GM18508 (cell line): Measurements from ENCODE around the gene KLF2.
"Not testable (repeated sequence)": the region's sequence is repeated elsewhere in the genome, so short reads cannot be mapped to it uniquely, and the experiment has no call there.

Source experiments
- ATAC-seq: cut with Tn5 transposase; IDR thresholded peaks from one replicate; pipeline ENCODE4 v1.9.1; 2021; ENCODE audit warnings: moderate number of reproducible peaks; ENCODE audit not compliant: insufficient read depth, unreplicated experiment

The KLF2 gene

DNA sequence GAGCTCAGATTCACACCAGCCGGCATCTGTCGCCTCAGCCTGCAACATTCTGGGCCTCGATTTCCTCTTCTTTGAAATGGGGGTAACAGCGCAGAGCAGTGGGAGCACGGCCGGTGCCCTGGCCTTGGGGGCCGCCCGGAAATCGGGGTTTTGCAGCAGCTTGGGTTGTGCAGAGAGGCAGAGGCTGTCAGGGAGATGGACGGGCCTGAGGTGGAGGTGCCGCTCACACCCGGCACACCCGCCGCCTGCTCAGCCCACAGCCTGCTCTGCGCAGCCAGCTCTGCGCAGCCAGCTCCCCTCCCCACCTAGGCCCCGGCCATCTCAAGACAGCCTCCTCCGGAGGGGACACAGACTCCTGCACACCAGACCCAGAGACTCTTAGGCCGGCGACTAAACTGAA lies 10.6 kb downstream of the KLF2 start:
- no peak for ATAC-seq

DNA sequence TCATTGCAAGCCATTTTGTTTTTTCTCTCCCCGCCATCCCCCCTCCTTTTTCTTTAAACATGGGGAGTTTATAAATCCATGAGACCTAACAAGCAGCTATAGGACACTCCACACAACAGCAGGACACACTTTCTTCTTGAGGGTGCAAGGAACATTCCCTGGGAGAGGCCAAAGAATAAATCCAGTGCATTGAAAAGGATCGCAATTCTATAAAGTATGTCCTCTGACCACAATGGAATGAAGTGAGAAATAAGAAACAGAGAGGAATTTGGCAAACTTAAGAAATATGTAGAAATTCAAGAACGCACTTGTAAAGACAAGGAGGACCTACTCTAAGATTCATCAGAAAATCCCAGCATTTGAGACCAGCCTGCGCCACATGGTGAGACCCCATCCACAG lies 11.9 kb downstream of the KLF2 start:
- ATAC-seq = no peak

DNA sequence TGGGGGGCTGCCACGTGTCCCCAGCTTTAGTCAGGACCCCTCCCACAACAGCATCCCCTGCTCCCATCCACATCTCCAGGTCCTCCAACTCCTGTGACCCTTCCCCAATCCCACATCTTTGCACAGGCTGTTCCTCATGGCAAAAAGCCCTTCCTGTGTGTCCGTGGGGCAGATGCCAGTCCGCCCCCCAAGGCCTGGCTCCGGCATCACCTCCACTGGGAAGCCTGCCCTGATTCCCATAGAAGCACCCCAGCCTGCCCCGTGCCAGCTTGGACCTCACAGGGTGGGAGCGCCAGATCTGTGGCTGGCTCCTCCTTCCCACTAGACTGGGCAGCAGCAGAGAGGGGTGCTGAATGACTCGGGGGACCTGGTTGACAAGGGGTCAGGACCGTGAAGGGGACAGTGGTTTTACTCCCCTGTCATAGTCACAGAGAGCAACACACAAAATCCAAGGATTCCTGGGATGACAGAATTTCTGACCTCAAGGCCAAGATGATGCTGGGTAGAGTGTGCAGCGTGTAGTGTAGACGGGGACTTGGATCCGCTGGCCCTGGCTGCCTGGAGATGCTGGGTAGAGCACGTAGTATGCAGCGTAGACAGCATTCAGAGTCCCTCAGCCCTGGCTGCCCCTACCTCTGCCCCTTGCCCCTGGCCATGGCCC lies 13.3 kb downstream of the KLF2 start:
- no peak for ATAC-seq

DNA sequence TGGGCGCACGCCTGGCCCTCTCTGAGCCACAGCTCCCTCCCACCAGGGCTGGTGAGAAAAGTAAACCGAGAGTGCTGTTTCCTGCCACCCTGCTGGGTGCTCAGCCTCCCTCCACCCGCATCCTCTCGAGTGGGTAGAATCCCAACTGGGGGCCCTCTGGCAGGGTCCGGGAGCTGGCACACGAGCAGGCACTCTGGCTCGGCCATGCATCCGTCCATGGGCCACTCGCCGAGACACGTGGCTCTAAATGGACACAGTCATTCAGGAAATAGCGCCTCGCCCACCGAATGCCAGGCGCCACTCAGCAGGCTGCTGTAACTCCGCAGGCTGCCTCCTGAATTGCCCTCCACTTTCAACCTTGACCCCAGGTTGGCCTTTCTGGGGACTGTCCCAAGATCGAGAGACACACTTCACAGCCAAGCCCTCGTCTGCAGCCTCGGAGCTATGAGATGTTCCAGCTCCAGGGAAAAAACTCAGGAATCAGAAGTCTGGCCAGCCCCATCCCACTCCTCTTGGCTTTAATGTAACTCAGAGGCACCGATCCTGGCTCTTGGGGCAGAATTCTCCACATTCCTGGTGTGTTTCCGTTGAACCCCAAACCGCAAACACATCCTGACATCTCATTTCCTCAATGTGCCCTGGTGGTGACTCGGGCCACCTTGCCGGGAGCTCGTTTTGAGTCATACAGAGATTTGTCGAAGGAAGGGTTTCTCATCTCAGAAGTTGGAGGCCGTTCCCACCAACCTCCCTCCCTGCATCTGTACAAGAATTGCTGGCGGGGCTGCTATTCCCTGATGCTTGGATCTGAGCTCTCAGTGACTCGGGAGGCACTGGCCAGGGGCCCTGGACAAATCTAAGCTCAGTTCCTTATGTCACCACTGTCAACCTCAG lies 14.1 kb downstream of the KLF2 start:
- ATAC-seq = no peak

DNA sequence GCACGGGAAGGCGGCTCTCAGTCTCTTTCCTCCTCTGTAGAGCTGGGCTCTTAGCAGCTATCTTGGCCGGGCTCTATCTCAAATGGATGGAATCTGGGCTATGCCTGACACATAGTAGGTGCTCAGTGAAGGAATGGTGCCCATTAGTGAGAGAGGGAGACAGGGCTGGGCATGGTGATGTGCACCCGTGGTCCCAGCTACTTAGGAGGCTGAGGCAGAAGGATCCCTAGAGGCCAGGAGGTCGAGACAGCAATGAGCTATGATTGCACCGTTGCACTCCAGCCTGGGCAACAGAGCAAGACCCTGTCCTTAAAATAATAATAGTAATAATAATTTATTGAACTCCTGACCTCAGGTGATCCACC lies 14.7 kb downstream of the KLF2 start:
- no peak for ATAC-seq

DNA sequence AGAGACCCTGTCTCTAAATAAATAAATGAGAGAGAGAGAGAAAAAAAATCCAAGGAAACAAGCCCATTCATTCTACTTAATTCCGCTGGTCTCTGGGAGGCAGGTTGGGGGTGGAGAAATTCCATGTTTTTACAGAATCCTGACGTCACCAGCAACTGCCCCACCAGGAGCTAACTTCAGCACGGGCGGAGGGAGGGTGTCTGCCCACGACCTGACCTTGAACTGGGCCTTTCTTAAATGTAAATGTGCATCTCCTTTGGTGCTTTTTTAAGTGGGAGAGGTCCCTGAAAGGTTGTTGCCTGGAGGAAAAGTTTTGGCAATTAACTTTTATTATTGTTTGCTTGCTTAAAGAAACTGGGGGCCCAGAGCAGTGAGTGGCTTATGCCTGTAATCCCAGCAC lies 15.5 kb downstream of the KLF2 start:
- no peak for ATAC-seq

DNA sequence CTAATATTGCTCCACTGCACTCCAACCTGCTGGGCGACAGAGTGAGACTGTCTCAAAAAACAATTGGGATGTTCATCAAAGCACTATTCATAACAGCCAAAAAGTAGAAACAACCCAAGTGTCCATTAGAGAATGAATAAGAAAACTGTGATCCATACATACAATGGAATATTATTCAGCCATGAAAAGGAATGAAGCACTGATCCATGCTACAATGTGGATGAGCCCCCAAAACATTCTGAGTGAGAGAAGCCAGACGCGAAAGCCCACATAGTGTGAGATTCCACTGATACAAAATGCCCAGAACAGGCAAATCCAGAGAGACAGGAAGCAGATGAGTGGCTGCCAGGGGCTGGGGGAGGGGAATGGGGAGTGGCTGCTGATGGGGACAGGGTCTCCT lies 16.0 kb downstream of the KLF2 start:
- no peak for ATAC-seq

DNA sequence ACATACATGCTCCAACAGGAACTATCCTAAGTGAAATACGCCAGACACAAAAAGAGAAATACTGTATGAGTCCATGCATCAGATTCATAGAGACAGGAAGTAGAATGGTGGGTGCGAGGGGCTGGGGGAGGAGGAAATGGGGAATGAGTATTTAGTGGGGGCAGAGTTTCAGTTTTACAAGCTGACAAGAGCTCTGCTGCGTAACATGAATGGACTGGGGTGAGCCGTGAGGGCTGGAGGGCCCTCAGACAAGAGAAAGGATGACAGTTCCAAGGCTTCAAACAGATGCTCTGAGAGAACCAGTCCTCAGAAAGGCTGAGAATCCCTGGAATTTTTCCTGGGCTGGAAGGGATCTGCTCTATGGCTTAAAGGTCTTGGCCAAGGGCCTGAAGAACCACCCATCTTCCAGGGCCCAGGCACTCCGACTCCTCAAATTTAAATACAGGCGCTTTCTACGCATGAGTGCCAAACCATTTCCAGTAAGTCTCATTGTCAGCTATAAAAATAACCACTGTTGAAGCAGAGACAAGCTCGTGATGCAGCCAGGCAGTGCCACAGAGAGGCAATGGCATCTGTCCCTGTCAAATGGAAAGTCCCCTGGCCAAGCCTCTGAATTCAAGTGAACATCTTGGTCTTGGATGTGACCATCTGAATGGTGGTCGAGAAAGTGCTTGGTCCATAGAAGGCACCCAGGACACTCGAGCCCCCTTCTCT lies 17.5 kb downstream of the KLF2 start:
- ATAC-seq = no peak

DNA sequence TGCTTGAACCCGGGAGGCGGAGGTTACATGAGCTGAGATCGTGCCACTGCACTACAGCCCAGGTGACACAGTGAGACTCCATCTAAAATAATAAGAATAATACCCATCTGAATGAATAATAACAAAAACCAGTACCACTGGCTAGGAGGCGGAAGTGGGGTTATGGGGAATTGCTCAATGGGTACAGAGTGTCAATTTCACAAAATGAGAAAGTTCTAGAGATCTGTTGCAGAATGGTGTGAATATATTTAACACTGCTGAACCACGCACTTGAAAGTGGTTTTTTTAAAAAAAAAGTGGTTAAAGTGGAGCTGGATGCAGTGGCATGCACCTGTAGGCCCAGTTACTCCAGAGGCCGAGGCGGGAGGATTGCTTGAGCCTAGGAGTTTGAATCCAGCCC lies 18.5 kb downstream of the KLF2 start:
- no peak for ATAC-seq

DNA sequence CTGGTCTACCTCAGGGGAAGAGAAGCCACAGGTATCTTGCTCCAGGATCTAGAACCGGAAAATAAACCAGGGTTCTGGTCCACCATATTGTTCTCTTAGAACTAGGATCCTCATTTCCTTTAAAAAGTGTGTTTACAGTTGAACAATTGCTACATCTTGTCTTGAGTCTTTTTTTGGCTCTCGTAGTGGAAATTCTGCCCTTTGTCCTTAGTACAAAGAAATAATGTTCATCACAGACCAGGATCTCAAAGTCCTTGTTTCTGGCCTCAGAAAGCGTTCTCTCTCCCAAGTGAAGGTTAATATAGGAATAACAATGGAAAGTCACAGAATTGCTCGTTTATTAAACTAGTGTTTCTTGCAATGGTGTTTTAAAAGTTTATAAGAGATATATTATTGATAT lies 20.8 kb downstream of the KLF2 start:
- ATAC-seq = no peak

DNA sequence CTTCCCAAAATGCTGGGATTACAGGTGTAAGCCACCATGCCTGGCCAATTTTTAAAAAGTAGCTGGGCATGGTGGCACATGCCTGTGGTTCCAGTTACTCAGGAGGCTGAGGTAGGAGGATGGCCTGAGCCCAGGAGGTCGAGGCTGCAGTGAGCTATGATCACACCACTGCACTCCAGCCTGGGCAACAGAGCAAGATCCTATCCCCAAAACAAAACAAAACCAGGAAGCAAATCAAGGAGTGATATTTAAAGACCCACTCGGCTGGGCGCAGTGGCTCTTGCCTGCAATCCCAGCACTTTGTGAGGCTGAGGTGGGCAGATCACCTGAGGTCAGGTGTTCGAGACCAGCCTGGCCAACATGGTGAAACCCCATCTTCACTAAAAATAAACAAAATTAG lies 22.5 kb downstream of the KLF2 start:
- ATAC-seq = not testable (repeated sequence)

DNA sequence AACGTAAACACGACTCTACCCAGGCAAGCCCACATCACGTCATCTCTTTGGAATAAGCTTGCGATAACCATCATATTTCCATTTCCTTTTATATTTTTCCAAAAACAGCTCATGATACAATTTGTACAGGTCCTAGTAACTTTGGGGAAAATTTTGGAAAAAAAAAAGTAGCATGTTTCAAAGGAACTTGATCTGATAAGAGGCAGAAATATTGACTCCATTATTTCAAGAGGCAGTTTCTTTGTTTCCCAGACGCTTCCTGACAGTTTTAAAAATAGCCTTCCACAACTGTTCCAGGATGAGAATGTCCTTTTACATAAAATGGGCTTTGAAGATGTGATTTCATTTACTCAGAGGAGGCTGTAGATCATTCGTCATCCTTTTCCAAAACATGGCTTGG lies 23.1 kb downstream of the KLF2 start:
- no peak for ATAC-seq

DNA sequence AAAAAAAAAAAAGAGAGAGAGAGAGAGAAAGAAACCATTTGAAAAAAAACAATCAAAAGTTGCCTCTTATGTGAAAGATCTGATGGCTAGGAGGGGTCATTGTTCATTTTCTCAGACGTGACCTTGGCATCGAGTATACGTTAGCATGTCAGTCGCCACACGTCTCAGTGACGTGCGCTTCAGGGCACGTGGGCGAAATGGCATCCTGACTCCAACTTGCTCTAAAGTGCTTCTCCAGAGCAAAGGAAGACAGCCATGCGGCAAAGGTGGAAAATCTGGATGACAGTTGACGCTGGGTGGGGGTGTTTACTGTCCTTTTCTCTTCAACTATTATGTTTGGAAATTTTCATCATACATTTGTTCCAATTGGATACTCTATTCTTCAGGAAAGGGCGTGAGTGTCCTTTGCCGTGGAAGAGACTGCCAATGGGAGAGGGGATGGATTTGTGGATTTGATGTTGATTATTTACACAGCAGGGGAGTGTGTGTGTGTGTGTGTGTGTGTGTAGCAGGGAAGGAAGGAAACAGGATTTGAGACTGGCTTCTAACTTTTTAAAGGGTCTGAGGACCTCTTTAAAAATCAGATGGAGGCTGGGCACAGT lies 25.0 kb downstream of the KLF2 start:
- ATAC-seq = no peak

DNA sequence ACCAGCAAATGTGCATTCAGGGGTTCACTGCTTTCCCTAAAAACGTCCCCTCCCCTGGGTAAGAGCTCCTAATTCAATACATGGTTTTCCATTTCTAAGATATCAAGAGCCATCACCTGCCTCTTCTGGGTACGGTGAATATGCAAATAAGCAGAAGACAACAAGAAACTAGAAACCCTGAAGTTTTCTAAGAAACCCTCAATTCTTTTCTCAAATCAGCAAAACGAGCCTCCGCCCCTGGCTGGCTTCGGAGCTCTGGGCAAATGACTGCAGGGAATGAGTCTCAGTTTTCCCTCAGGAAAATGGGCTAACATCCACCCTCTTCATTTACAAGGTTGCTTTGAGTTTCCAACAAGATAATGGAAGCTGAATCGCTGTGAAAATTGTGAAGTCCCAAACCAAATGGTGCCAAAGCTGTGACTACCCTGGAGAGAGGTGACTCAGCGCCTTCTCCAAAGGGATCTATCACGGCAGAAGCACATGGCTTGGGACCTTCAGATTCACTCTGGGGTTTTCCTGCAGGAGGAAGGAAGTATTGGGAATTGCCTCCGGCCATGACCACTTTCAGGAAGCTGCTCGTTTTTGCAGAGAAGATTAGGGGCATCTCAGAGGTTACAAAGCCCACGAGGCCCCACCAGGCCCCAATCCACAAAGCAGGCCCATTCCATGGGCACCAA lies 26.6 kb downstream of the KLF2 start:
- no peak for ATAC-seq

DNA sequence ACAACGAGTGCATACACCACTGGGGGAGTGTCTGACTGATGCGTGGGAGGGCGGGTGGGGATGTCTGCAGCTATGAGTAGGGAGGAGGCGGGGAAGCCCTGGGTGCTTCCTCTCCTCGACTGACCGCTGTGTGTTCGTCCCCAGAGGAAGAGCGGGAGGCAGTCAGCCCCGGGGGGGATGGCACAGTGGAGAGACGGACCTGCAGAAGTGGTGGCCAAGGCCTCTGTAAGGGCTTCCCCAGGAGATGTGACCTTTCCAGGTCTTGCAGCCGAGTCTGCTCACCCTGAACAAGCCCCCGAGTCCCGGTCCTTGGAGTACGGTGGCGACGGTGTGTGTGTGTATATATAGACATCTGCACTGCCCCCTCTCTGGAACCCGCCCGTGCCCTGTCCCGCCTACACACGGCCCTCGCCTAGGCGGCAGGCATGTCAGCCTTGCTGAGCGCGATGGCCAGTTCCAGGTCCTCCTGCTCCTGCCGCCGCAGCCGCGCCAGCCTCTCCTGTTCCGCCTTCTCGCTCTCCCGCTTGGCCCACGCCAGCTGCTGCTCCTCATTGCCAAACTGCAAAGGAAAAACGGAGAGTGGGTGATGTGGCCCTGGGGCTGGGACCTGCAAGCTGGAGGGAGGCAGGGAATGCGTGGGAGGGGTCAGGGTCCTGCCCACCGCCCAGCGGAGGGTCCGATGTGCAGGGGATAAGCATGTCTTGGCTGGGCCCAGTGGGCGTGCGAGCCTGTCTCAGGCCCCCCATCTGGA lies 30.8 kb downstream of the KLF2 start:
- no peak for ATAC-seq

DNA sequence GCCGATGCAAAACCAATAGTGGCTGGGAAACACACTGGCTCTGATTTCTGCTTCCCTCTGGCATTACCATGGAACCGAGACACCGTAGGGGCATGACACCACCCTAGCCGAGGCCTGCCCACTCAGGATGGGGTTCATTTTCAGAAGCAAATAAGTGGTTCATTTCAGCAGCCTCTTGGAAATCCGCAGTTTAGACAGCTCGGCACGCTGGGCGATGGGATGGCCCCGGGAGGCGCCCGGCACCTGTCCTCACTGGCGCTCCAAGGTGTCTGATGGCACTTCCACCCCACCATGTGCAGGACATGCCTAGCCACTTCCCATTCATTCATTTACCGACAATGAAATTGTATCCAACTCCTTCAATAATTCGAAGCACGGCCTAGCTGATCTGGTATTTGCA lies 33.8 kb downstream of the KLF2 start:
- no peak for ATAC-seq

DNA sequence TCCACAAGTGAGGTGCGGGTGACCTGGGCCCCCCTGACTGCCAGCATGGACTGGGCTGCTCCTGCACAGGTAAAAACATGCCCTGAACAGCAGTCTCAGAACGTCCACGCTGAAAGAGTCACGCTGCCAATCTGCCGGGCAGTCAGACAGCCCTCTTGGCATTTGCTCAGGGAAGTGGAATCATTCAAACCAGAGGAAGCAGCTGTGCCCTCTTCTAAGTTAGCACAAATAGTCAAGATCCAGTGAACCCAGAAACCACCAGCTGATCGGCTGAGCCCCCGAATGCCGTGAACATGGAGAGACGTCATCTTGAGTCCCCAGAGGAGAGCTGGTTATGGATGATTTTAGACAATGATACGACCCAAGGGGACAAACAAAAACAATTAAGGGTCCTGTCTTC lies 34.4 kb downstream of the KLF2 start:
- no peak for ATAC-seq

DNA sequence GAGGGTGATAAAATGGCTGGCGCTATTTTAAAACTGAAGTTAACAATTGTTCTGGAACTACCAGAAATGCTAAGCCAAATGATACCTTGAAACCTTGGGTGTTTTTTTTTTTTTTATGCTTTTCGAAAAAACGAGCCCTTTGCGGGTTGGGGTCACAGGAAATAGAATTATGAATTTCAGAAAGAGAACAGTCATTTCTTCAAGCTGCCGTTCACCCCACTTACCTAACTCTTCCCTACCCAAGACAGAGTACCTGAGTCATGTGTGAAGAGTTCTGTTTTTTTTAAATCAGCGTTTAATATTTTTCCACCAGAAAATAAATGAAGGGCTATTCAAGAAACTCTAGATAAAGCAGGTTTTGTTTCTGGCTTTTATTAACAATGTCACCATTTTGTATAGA lies 35.3 kb downstream of the KLF2 start:
- ATAC-seq = no peak

DNA sequence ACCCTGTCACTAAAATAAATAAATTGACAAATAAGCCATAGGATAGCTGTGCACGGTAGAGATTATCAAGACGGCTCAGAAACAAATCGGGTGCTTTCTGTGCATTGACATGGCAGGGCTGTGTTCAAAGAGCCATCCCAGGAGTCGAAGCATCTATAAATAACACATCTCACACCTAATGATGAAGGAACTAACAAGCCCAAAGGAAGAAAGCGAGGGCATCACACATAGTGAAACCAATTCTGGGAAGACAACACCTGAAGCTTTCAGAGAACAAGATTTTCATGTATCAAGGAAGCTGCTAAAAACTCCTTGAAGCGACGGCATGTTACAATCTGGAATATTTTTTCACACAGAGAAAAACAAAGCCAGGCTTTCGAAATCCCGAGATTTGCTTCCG lies 36.1 kb downstream of the KLF2 start:
- ATAC-seq = no peak

DNA sequence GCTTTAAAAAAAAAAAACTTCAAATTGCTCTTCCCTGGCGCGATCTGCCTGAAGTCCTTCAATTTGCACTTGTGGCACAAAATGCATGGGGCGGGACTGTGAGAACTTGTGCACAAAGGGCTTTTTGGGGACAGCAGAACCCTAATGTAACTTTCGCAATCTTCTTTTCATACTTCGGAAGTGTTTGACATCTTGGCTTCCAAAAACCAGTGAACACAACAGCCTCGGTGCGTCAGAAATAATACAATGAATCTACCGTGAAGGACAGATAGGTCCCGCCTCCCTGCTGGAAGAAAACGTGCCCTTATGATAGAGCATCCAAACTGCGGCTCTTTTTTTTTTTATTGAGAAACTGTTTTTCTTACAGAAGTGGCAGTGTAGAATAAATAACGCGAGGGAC lies 36.6 kb downstream of the KLF2 start:
- no peak for ATAC-seq
